ENCODE data around the gene SENP6.
"Not testable (repeated sequence)": the region's sequence is repeated elsewhere in the genome, so short reads cannot be mapped to it uniquely, and the experiment has no call there.

Gene SENP6

DNA sequence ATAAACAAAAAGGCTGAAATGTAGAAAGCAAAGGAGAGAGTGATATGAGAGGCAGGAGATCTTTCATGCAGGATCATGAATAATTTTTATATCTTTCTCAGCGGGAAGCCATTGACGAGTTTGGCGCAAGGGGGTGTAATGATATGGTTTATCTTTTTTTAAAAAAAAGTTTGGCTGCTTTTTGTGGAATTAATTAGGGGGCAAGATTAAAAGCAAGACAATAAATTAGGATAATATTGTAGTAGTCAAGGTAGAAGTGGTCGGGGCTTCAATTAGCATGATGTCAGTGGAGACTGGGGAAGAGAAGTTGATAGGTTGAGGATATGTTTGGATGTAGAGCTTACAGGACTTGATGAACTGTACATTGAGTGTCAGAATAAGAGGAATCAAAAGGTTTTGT is 4.0 kb downstream of the SENP6 start:
- H3K4me3 ChIP-seq (ENCODE audit: low read depth, low read length) = no peak overlapping the region

DNA sequence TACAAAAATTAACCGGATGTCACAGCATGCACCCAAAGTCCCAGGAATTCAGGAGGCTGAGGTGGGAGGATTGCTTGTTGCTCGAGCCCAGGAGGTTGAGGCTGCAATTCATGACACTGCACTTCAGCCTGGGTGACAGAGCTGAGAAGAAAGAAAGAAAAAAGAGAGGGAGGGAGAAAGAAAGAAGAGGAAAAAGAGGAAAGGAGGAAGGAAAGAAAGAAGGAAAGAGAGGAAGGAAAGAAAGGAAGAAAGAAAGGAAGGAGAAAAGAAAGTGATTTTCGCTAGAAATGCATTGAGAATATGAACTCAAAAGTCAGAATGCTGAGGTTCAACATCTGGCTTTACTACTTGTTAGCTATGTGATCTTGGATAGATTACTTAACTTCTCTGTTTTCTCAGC is 6.6 kb downstream of the SENP6 start:
- H3K4me3 ChIP-seq (ENCODE audit: low read depth, low read length) = no peak overlapping the region

DNA sequence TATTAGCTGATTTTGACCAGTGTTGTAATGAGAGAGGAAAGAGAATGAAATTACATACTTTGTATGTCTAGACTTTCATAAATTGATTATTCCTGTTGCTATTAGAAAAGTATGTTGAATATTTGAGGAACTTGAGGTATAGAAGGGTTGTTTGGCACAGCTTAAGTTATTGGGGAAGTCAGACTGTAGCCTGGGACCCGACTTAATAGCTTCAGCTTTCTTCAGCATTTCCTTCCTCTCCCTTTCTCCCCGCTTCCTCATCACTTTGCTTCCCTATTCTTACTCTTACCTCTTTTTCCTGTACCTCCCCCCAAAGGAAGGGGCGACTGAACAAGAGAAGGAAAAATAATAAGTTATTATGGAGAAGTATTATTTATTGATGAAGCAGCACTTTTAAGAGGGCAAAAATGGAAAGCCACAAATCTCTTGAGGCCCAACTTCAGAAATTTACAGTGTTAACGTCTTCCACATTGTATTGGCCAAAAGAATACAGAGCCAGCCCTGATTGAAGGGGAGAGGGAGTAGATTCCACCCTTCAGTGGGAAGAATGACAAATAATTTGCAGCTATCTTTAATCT is 7.4 kb downstream of the SENP6 start:
- no peak overlapping the region for H3K4me3 ChIP-seq (ENCODE audit: low read depth, low read length)

DNA sequence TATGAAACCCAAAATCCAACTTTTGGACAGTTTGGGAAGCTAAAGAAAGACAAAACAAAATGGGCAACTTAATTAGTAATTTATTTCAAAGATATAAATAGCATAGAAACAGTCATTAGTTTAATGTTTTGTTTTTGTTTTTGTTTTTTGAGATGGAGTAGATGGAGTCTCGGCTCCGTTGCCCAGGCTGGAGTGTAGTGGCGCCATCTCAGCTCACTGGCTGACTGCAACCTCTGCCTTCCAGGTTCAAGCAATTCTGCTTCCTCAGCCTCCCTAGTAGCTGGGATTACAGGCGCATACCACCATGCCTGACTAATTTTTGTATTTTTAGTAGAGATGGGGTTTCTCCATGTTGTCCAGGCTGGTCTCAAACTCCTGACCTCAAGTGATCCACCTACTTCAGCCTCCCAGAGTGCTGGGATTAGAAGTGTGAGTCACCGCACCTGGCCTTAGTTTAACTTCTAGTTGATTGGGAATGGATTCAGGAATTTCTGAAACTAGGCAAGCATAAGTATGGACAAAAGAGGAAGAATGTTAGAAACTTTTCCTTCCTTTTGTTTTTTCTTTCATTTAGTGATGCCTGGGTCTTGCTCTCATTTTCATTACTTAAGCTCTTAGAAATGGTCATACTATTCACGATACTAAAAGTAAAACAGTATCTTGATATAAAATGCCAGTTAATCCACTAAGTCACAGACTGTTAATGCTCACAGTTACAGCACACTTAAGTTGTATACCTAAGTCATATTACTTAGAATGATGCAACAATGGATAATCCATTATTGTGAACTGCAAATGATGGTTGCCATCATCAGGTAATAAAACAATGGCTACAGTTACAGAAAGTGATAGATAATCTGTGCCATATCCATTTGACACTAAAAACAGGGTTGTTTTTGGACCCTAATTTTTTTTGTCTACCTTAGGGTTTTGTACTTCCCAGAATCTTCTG is 8.2 kb downstream of the SENP6 start:
- no peak overlapping the region for H3K4me3 ChIP-seq (ENCODE audit: low read depth, low read length)

DNA sequence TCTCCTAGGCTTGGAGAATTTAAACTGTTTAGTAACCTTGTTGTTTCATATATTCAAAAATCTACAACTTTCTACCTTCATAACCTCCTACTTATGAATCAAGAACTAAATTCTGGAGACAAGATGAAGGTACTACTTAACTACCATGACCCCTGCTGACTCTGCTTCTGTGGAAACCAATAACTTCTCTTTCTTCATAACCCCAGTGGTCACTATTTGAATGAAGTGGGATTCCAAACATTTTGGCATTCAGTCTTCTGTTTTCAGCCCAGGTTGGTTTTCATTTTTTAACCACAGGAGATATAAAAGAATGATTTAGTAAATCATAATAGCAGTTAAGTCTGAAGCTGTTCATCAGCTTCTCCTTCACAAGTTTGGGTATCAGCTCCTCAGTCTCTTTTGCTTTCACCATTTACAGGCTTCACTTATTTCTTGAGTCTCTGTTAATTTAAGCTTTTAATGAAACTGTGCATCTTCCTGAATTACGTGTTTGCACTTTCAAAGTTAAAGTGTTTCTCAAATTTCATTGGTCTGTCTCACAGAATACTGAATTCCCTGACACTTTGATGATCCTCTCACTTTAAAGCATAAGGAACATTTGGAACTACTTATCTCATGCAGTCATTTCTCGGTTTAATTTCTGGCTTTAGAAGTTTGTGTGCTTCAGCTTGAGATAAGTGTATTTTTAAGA is 9.5 kb downstream of the SENP6 start:
- H3K4me3 ChIP-seq (ENCODE audit: low read depth, low read length) = no peak overlapping the region

DNA sequence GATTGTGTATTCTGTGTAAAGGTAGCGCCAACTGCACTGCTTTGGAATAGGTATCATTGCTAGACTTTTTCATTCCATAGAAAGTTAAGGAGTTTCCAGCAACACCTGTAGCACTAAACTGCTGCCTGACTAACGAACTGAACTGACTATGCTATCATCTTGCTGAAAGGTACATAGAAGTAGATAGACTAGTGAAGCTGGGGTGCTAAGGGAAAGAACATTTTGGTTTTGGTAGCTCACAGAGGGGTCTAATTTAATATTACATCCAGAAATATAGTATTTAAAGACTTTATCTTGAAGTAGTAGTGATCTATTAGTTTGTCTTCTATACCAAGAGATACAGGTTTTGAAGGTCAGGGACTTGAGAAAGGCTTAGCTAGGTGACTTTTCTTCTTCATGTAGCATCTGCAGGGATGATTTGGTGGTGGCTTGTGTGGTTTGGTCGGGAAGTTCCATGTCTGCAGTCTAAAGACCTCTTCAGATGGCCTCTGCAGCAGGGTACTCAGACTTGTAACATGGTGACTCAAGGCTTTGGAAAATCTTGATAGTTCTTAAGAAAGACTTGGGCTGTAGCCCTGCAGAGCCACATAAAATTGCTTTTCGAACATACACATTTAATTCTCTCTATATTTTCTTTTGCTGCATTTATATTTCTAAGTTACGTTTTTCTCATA is 10.2 kb downstream of the SENP6 start:
- no peak overlapping the region for H3K4me3 ChIP-seq (ENCODE audit: low read depth, low read length)

DNA sequence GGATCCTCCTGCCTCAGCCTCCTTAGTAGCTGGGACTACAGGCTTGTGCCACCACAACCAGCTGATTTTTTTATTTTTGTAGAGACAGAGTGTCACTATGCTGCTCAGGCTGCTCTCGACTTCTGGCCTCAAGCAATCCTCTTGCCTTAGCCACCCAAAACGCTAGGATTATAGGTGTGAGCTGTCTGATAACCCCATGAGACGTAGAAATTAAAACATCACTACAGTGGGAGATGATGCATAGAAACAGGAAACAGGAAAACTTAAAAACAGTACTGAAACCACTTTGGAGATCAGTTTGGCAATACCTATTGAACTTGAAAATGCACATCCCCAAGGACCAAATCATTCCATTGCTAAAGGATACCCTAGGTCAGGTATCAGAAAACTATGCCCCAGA is 10.8 kb downstream of the SENP6 start:
- no peak overlapping the region for H3K4me3 ChIP-seq (ENCODE audit: low read depth, low read length)

DNA sequence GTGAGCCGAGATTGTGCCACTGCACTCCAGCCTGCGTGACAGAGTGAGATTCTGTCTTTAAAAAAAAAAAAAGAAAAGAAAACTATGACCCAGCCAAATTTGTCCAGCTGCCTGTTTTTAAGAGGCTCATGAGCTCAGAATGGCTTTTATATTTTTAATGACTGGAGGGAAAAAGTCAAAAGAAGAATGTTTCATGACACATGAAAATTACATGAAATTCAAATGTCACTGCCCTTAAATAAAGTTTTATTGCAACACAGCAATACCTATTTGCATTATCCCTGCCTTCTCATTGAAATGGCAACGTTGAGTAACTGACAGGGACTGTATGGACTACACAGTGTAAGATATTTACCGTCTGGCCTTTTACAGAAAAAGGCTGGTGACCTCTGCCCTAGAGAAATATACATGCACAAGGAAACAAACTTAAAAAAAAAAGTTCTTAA is 11.4 kb downstream of the SENP6 start:
- H3K4me3 ChIP-seq (ENCODE audit: low read depth, low read length) = no peak overlapping the region

DNA sequence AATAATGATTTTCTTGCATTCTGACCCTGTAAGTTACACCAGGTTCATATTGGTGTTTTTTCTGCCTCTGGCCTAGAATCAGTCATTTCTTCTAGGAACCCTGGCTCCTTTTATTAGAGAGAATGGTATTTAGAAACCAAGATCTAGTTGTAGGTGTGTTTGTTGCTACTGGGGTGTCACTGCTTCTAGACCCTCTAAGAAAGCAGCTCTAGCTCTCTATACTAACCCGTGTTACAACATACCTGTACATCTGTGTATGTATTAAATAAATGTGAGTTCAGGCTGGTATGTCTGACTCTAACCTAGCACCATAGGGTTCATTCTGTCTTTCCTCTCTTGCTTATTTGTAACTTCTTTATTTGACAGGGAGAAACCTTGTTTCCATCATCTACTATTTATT is 16.8 kb downstream of the SENP6 start:
- H3K4me3 ChIP-seq (ENCODE audit: low read depth, low read length) = no peak overlapping the region

DNA sequence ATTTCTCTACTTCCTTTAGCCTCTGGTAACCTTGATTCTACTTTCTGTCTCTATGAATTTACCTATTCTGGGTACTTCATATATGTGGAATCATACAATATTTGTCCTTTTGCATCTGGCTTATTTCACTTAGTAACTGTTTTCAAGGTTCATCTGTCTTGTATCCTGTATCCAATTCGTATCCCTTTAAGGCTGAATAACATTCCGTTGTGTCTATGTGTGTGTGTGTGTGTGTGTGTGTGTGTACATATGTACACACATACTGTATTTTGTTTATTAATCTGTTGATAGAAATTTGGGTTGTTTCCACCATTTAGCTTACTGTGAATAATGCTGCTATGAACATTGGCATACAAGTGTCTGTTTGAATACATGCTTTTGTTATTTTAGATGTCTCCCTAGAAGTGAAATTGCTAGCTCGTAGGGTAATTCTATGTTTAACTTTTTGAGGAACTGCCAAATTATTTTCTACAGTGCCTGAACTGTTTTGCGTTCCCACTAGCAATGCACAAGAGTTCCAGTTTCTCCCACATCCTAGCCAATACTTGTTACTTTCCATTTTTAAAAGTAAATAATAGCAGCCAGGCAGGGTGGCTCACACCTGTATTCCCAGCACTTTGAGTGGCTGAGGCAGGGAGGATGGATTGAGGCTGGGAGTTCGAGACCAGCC is 17.7 kb downstream of the SENP6 start:
- no peak overlapping the region for H3K4me3 ChIP-seq (ENCODE audit: low read depth, low read length)

DNA sequence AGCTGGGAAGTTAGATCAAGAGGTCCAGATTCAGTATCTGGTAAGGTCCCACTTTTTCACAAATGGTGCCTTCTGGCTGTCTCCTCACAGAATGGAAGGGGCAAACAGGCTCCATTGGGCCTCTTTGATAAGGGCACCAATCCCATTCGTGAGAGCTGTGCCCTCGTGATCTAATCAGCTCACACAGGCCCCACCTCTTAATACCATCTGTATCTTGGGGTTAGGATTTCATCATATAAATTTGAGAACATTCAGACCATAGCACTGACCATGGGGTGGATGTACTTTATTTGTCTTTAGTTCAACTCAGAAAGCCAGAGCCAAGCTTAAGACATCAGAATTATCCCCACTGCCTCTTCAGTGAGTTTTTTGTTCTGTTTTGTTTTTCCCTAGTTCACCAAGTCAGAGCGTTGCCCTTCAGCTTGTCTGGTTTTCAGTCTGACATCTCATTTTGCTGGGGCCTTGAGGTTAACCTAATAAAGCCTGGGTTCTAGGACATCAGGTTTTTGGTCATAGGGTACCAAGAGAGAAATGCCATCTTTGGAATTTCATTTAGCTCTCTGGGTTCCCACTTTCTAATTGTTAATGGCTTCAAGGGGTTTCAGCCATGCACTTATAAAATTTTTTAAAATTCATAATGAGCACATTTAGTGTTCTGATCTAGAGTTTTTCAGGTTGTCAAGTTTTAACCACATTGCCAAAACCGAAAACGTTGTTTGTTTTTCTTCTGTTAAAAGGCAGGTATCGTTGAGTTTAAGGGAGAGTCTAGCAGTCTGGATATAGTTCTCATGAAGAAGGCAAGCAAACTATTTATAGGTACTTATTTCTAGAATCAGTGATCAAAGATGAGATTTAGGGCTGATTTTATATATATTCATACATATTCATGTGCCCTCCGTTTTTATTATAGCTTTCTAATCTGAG is 19.0 kb downstream of the SENP6 start:
- H3K4me3 ChIP-seq (ENCODE audit: low read depth, low read length) = no peak overlapping the region

DNA sequence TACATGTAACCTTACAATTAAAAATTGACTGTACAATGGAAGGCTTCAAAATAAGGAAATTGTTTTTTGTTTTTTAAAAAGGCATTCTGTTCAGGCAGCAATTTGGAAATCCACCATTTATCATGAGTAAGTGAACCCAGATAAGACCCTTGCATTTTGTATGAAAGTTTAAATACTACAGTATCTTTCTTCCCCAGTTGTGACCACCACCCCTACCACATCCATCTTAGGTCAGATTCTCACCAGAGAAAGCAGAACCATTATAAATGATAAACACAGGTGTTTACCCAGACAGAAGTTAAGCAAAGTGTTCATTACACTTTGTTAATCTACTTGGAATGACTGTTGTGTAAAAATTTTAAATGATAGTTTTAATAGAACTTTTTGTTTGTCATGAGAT is 20.2 kb downstream of the SENP6 start:
- no peak overlapping the region for H3K4me3 ChIP-seq (ENCODE audit: low read depth, low read length)

DNA sequence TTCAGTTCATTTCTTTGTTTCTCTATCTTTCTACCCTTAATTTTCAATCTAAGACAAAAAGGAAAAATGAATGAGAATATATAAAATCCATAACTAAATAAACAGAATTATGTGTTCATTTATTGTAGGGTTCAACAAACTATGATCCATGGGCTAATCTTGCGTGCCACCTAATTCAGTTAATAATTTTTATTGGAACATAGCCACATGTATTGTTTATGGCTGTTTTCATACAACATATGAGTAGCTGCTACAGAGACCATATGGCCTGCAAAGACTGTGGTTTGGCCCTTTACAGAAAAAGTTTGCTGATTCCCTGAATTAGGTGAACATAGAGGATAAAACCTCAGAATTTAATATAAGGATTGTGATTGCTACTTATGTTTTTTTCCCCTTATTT is 21.8 kb downstream of the SENP6 start:
- H3K4me3 ChIP-seq (ENCODE audit: low read depth, low read length) = no peak overlapping the region

DNA sequence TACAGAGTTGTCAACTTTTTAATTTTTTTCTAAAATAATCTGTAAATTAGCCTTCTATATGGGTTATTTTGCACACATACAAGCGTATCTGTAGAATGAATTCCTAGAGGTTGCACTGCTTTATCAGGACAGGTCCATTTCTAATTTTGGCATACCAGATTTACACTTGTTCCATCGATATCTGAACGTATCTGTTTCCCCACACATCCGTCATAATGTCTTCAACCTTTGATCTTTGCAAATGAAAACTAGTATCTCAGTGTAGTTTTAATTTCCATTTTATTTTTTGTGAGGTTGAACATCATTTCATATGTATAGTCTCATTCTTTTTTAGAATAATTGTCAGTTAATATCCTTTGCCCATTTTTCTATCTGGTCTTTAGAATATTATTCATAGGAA is 22.7 kb downstream of the SENP6 start:
- H3K4me3 ChIP-seq (ENCODE audit: low read depth, low read length) = no peak overlapping the region

DNA sequence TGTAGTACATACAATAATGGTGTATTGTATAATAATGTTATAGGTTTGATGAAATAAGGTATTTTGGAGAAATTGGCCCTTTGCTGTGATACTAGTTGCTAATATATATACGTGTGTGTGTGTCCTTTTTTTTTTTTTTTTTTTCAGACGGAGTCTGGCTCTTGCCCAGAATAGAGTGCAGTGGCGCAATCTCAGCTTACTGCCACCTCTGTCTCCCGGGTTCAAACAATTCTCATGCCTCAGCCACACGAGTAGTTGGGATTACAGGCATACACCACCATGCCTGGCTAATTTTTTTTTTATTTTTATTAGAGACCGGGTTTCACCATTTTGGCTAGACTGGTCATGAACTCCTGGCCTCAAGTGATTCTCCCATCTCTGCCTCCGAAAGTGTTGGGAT is 23.3 kb downstream of the SENP6 start:
- no peak overlapping the region for H3K4me3 ChIP-seq (ENCODE audit: low read depth, low read length)

DNA sequence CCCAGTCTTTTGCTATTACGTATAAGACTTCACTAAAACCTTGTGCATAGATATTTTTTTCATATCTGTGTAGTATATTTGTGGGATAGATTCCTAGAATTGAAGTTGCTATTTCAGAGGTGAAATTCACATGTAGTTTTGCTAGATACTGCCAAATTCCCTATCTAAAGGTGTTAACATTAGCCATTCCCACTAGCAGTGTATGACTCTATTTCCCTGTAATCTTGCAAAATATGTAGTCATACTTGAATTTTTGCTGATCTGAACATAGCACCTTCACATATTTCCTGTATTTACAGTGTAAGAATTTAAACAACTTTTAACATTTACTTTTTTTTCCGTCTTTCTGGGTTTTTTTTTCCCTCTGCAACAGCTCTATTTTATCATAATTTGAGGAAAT is 24.9 kb downstream of the SENP6 start:
- no peak overlapping the region for H3K4me3 ChIP-seq (ENCODE audit: low read depth, low read length)

DNA sequence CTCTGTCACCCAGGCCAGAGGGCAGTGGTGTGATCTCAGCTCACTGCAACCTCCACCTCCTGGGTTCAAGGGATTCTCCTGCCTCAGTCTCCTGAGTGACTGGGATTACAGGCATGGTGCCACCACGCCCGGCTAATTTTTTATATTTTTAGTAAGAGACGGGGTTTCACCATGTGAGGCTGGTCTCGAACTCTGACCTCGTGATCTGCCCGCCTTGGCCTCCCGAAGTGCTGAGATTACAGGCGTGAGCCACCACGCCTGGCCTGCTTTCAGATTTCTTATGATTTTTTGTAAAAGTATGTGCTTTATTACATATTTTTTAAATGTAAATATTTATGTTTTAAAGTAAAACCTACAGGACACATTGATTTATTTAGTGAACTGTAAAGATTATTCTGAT is 26.0 kb downstream of the SENP6 start:
- not testable (repeated sequence) for H3K4me3 ChIP-seq (ENCODE audit: low read depth, low read length)

DNA sequence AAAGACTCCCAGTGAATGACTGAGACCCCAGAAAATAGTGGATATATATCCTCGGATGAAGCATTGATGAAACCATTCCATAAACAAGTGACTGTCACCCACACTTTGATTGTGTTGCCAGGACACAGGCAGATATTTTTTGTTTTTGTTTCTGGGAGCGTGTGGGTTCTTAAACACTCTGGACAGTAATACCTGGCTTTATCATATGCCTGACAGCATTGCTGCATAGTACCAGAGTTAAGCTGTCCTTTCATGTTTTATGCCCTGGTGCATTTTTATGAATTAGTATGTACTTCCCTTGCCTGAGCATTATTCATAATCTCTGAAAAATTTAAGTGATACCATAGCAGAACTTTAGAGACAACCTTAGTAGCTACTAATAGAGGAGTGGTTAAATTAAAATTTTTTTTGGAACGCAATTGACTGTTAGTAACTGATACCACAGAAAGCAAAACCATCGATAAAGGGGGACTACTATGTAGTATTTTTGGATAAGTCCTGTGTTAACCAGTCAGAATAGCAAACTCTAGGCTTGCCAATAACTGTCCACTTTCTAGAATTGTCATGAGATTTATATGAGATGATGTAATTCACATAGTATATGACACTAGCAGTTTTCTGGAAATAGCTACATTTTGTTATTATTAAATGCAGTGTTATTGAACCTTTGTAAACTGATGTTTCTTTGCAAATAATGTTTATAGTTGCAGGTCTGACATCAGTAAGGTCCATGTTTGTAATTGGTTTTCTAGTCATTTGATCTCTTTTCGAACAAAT is 30.4 kb downstream of the SENP6 start:
- H3K4me3 ChIP-seq (ENCODE audit: low read depth, low read length) = no peak overlapping the region

DNA sequence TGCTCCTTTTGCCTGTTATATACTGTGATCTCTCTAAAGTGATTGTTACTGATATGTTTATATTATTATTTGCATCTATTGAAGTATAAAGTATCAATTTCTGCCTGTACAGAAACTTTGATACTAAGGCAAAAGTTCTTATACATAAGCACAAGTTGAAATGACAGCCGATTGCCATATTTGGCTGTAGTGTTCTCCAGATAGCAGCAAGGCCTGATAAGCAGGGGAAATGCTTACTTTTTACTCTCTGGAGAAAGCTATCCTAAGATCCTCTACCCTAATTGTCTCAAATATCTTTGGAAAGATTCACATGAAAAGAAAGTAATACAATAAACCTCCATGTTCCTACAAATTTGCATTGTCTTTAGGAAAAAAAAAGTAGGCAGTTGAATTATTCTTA is 31.4 kb downstream of the SENP6 start:
- no peak overlapping the region for H3K4me3 ChIP-seq (ENCODE audit: low read depth, low read length)
